Measurements from ENCODE around the gene CDH24.

The CDH24 gene

DNA sequence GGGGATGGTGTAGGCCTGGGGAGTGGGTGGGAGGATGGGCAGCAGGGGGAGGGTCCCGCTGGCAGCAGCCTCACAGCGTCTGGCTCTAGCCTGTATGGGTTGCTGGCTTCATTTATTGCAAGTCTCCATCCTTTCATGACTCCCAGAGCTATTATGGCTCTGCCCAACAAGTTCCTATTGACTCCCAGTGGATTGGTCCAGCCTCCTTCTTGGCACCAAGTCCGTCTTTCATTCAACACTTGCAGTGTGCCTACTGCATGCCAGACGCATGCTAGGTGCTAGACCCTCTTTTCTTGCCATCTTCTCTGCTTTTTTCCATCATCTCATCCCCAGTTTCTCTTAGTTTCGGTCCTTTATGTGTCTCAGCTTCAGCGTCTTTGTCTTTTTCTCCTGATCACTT lies 14.2 kb downstream of the CDH24 start:
- DNase-seq, result no peak

- DNase-seq, result no peak
Observed at GRCh38 chr14:23042162-23042965, 15.0 kb downstream of the CDH24 start, which contains the start of gene PSMB11. Gene PSMB11 (plus strand): TSS chr14:23042212. CDS start chr14:23042226, 14 bp downstream.

DNA sequence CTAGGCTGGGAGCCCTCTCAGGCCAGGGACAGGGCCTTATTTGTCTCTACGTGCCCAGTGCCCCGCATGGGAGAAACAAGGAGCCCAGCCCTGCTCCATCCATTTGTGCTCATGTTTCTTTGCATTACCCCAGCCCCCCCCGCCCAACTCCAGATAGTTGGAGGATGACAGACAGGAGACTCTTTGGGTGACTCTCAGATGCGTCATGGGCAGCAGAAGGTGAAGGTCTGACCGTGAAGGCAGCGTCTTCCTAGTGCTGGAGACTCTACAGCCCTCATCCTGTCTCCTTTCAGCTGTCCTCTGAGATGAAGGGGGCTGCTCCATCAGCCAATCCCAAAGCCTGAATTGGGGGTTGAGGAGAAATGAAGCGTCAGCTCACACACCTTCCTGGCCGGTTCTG lies 15.6 kb downstream of the CDH24 start:
- no peak for DNase-seq

DNA sequence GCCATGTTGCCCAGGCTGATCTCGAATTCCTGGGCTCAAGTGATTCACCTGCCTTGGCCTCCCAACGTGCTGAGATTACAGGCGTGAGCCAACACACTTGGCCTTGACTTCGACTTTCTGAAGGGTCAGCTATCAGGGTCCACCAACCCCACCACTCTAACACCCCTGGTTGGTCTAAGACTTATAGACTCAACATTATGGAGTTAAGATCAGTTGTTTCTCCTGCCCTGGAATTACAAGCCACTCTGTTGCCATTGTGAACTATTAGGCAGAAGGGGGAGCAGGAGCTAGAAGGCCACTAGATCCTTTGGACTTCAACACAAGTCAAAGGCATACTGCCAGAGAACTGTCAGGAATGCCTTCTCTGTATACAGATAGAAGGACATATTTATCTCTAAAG lies 17.2 kb downstream of the CDH24 start:
- DNase-seq, result no peak

DNA sequence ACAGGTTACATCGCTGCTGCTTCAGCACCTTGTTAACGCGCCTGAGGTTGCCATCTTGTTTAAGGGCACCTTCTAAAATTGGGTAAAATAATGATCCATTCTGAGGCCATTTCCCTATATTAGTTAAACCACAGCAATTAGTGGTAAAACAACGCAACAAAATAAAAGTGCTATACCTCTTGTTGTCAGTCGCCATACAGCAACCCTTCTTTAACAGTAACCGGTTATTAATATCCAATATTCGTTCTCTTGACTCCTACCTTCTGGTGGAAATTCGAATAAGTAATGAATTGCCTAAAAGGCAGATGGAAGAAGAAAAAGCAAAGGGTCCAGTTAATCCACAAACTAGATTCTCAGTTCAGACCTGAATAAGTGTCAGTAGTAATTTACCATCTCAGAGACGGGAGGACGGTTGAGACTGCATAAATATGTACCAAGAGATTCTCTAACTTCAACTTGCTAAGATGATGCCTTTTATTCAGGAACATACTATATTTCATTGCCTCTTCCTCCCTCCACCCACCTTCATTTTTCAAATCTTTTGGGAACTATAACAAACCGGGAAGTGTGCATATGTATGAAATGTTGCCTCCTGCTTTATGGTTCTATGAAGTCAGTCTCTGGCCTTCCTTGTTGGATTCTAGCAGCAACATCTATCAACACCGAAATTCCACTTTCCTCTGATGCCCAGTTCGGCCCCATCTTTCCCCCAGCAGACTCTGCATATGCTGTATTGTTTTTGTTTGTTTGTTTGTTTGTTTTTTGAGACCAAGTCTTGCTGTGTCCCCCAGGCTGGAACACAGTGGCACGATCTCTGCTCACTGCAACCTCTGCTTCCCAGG lies 21.8 kb downstream of the CDH24 start:
- DNase-seq, result no peak

GRCh38 chr14:23034498-23035302 lies 22.6 kb downstream of the CDH24 start, which contains the start of gene PSMB5:
Gene PSMB5 (minus strand): TSS chr14:23034900. CDS start chr14:23034881, 19 bp downstream.
- DNase-seq, result peak; percentile 92 to 94

DNA sequence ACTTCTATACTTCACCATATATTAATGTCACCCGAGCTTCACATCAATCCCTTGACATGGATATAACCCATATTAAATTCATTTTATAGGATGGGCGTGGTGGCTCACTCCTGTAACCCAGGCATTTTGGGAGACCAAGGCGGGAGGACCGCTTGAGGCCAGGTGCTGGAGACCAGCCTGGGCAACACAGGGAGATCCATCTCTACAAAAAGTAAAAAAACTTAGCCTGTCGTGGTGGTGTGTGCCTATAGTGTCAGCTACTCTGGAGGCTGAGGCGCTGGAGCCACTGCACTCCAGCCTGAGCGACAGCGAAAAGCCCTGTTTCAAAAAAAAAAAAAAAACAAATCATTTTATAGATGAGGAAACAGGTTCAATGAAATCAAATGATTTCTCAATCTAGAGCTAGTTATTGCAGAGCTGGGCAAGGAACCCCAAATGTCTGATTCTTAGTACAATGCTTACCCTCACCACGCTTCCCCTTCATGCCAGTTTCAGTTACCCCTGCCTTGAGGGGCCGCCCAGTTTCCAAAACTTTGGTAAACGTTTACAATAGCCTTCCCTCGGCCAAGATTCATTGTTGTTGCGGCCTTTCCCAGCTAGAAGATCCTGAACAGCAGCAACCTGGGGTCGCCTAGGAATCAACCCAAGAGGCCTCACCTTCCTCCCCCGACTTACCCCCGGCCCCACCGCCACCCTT lies 23.4 kb downstream of the CDH24 start:
- no peak for DNase-seq

DNA sequence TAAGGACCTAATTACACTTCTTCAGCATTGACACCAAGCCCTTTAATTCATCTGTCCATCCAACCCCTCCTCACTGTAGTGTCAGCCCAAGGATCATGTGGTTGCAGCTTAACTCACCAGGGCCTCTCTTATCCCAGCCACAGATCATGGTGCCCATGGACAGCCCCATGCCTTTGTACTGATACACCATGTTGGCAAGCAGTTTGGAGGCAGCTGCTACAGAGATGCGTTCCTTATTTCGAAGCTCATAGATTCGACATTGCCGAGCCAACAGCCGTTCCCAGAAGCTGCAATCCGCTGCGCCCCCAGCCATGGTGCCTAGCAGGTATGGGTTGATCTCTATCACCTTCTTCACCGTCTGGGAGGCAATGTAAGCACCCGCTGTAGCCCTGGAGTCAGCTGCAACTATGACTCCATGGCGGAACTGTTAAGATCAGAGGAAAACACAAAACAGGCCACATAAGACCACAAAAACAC lies 24.0 kb downstream of the CDH24 start:
- no peak for DNase-seq

- no peak for DNase-seq
Observed at GRCh38 chr14:23030936-23031335, 26.4 kb downstream of the CDH24 start.

GRCh38 chr14:23028799-23029198 lies 28.5 kb downstream of the CDH24 start:
- peak in 1 of 2 donors; percentile 34 for DNase-seq

- no peak for DNase-seq
Observed at GRCh38 chr14:23025151-23025814, 32.0 kb downstream of the CDH24 start.

GRCh38 chr14:23024612-23025075 lies 32.7 kb downstream of the CDH24 start:
- DNase-seq, result no peak

- no peak for DNase-seq
Observed at GRCh38 chr14:23023795-23024152, 33.5 kb downstream of the CDH24 start.

GRCh38 chr14:23023022-23023794 lies 34.1 kb downstream of the CDH24 start:
- no peak for DNase-seq

DNA sequence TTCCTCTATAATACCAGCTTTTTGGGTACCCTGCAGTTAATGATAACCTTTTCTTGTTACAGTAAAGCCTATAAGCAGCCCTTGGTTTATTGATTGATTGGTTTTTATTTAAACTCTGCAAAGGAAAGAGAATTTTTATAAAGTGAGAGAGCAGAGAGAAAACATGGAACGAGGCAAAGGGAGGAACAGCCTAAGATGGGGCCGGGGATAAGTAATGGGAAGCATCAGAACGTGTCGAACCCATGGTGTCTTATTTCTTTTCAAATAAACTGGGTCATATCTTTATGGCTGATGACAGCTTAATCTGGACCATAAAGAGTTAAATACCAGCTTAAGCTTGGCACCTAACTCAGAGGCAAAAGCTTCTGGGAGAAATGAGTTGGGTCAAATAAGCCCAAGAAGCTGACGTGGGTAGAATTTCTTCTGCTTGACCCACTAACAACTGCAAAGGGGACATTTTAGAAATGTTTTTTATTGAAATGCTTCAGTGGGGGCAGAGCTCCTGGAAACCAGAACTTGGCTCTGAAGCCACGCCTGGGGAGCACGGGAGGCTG lies 35.4 kb downstream of the CDH24 start:
- no peak for DNase-seq

DNA sequence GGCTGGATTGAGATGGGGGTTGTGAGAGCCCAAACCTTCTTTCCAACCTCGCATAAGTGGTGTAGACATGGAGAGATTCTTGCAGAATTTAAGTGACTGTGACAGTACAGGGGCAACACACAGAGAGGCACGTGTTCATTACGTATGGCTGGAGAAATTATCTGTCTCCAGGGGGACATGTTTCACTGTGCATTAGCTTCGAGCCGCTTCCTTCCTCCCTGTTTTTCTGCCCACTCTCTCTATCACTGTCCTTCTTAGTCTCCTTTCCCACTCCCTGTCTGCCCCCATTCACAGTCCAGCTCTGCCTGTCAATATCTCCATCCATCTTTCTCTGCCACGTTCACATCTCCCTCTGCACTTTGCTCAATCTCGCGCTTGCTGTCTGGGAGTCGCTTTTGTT lies 35.9 kb downstream of the CDH24 start:
- no peak for DNase-seq

DNA sequence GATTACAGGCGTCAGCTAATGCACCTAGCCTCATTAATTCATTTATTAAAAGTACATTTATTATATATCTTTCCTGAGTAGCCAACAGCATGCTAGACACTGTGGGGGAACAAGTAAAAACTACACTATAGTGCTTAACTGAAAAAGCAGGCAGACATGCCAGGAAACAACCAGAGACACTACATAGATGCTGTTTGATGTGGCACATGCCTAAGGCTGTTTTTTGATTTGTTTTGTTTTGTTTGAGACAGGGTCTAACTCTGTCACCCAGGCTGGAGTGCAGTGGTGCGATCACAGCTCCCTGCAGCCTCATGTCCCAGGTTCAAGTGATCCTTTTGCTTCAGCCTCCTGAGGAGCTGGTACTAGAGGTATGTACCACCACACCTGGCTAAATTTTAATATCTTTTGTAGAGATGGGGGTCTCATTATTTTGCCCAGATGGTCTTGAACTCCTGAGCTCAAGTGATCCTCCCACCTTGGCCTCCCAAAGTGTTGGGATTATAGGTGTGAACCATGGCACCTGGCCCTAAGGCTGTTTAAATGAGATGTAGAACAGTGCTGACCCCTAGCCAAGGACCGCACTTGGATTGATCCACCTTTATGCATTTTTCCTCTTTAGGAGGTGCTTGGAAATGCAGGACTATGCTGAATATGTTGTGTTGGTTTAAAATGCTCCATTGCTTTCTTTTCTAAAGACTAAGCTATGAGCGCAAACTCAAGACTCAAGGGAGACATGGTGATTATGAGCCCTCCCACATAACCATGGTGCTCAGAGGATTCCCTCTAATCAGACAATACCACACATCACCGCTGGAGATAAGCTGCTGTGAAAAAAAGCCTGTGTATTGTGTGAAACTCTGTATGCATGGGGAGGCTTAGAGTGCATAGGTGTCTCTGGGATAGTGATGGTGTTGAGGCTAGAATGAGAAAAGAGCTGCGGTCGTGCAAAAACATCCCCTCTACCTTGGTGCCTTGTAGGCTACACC lies 36.9 kb downstream of the CDH24 start:
- DNase-seq, result no peak

- DNase-seq, result no peak
Observed at GRCh38 chr14:23018107-23018506, 39.2 kb downstream of the CDH24 start.

DNA sequence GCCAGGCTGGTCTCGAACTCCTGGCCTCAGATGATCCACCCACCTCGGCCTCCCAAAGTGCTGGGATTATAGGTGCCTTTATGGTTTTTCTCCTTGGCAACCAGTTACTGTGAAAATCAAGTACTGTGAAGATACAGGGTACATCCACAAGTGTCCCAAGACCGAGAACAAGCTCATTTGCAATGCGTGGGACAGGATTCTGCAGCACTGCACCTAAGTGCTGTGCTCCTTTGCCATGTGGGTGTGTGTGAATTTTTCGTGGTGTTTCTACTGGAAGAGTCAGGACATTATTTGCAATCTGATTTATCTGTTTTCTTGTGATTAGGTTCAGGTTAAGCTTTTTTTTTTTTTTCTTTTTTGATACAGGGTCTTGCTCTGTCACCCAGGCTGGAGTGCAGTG lies 40.2 kb downstream of the CDH24 start:
- no peak for DNase-seq

All from CD4-positive, alpha-beta T cell treated with Interferon alpha-2 for 1 hour (primary cell).